IMR-90 (cell line): ENCODE results near the gene ETV6.
A peak's percentile ranks its signal among the peaks of the same experiment; 100 is the strongest.

Experiments
- POLR2A ChIP-seq: IDR thresholded peaks from 2 replicates; pipeline ENCODE4 v1.6.1; 2012; ENCODE audit warnings: mild to moderate bottlenecking, low read depth, low read length
- TF ChIP-seq, protein P1 (sequence below): fragments of 150-350 bp; IDR thresholded peaks from 2 replicates; pipeline ENCODE4 v1.6.1; 2016; ENCODE audit warnings: low read depth, mild to moderate bottlenecking, low read length, moderate library complexity, borderline replicate concordance

DNA sequence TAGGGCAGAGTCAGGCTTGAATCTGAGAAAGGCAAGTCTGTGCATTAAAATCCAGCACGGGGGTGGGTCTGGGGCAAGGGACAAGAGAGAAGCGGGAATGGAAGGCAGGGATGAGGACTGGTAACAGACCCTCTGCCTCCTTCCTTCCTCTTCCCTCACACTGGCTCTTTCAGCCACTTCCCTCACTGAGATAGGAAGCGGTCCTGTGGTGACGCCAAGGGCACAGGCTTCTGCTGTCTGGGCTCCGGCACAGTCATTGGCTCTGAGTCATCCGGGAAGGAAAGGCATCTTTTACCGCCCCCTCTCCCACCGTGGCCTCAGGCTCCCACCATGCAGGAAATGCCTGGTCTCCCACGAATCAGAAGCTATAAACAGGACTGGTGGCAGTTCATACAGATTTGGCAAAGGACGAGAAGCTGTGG lies 70.2 kb downstream of the ETV6 start:
- TF ChIP-seq, protein P1, sequence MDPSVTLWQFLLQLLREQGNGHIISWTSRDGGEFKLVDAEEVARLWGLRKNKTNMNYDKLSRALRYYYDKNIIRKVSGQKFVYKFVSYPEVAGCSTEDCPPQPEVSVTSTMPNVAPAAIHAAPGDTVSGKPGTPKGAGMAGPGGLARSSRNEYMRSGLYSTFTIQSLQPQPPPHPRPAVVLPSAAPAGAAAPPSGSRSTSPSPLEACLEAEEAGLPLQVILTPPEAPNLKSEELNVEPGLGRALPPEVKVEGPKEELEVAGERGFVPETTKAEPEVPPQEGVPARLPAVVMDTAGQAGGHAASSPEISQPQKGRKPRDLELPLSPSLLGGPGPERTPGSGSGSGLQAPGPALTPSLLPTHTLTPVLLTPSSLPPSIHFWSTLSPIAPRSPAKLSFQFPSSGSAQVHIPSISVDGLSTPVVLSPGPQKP = no peak
- TF ChIP-seq POLR2A = peak; percentile 87
